Heart left ventricle (tissue), 13 donors: ENCODE measurements around the gene TNS4.

ENCODE experiments used
- CTCF ChIP-seq, 12 donors: fragments of 200-600 bp; sonication (generic) in 4 of 12; IDR thresholded peaks; one replicate each; pipeline versions ENCODE4 v1.5.0 to v1.8.0; 2018 to 2022; ENCODE audit warnings: antibody characterized with exemption in 12 of 12, mild to moderate bottlenecking in 5 of 12
- POLR2A ChIP-seq, 2 donors: fragments of 450-650 bp; IDR thresholded peaks; one replicate each; pipeline ENCODE4 v1.6.1; 2017; ENCODE audit warnings: antibody characterized with exemption in 2 of 2, mild to moderate bottlenecking in 2 of 2, moderate library complexity in 2 of 2
- donor health status: ischemic (EF 13 %, LVEDD 7.1; RV severe dilation, severe dysfunction).
- donor health status: DM: no; HTN: yes; CAD: no.
- donor health status: DM: no; HTN: no; CAD: no.
- donor health status: ischemic (EF 25% LVEDD 6.9; RV normal size, moderate dysfunction).
- donor health status: ischemic (EF 25% LVEDD 5.7; RV mildly dilated, moderate dysfunction).
- donor health status: ischemic (EF 35%, LVEDD 5.7; RV mildly dilated, moderate dysfunction).
- donor health status: nonischemic (EF 11% LVEDD 7.7; RV severe dilation, severe dysfunction).
- donor health status: DM: yes; HTN: yes; CAD: no.
- donor health status: PGD.
- donor health status: ischemic (EF 29% LVEDD 5.4; RV normal size, mild dysfunction).
- donor health status: nonischemic (EF 23%, LVEDD 6.1; RV moderate dilation, normal function).

DNA sequence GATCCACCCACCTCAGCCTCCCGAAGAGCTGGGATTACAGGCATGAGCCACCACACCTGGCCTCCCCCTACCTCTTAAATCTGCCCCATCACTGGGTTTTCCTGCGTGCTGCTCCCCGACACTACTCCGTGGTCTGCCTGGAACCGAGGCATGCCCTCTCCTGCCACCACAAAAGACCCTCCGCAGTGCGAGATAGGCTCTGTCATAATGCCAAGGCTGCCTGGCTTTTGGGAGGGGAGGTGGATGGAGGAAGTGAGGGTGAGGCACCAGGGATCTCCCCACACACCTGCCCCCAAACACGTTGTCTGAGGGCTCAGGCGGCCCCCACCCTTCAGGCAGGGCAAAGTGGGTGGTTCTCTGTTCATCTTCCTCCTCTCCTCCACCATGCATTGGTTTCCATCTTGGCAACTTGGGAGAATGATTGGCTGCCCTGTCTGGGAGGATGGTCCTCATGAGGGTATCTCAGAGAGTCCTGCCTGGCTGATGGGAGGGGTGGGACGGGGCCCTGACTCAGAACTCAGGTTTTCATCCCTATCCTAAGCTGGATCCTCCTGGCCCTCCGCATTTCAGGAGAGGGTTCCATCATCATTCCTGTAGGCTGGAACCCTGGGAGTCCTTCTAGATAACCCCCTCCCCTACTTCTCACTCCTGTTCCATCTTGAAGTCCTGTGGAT is 35.0 kb downstream of the TNS4 start:
- TF ChIP-seq CTCF (IDR thresholded peaks at IDR 0.05) (no peak), POLR2A (IDR thresholded peaks at IDR 0.05) (no peak)
